ENCODE data around the gene MEAF6.
A peak's percentile ranks its signal among the peaks of the same experiment; 100 is the strongest.

MEAF6 gene

GRCh38 chr1:37498872-37499617, 15.5 kb downstream of the MEAF6 start:
- H3K27ac ChIP-seq = peak overlapping the region; percentile 95

GRCh38 chr1:37497832-37498231, 16.7 kb downstream of the MEAF6 start:
- TF ChIP-seq, protein P1, sequence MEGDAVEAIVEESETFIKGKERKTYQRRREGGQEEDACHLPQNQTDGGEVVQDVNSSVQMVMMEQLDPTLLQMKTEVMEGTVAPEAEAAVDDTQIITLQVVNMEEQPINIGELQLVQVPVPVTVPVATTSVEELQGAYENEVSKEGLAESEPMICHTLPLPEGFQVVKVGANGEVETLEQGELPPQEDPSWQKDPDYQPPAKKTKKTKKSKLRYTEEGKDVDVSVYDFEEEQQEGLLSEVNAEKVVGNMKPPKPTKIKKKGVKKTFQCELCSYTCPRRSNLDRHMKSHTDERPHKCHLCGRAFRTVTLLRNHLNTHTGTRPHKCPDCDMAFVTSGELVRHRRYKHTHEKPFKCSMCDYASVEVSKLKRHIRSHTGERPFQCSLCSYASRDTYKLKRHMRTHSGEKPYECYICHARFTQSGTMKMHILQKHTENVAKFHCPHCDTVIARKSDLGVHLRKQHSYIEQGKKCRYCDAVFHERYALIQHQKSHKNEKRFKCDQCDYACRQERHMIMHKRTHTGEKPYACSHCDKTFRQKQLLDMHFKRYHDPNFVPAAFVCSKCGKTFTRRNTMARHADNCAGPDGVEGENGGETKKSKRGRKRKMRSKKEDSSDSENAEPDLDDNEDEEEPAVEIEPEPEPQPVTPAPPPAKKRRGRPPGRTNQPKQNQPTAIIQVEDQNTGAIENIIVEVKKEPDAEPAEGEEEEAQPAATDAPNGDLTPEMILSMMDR (conservative IDR thresholded peaks at IDR 0.05) = no peak
- H3K27ac ChIP-seq = peak overlapping the region; percentile 95

More at GRCh38 chr1:37498872-37499617, 15.5 kb downstream of the MEAF6 start:
- TF ChIP-seq, protein P1 (conservative IDR thresholded peaks at IDR 0.05) = no peak

DNA sequence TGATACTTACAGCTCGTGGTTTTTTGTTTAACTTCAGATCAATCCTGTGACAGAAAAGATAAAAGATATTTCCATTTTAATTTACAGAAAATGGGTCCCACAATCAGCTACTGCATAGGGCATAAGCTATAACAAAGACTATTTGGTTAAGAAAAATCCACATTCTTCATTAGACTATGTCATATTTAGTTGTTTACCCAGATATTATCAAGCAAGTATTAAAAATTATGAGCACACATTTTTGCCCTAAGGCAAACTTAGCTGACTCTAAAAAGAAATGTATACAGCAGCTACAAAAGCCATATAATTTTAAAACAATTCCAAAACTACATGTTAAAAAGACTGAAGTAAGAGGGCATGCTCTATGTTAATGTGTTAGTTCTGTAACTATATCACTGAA, 18.7 kb downstream of the MEAF6 start:
- peak overlapping the region; percentile 95 for H3K27ac ChIP-seq
- TF ChIP-seq, protein P1 (conservative IDR thresholded peaks at IDR 0.05) = no peak

- peak overlapping the region; percentile 95 for H3K27ac ChIP-seq
- TF ChIP-seq, protein P1 (conservative IDR thresholded peaks at IDR 0.05) = no peak
Measured at GRCh38 chr1:37493336-37494098, 21.0 kb downstream of the MEAF6 start.

DNA sequence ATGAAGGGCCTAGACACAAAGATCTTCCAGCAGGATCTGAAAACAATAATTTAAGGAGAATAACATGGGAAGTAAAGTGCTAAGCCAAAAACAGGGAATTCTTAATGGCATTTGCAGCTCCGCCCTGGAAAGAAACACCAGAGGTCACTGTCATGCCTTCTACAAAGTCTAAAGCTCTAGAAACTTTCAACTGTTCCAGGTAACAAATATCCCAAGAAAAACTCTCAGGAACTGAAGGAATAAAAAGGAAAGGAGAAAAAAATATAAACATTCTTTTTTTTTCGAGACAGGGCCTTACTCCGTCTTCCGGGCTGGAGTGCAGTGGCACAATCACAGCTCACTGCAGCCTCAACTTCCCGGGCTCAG, 27.0 kb downstream of the MEAF6 start:
- TF ChIP-seq, protein P1 (conservative IDR thresholded peaks at IDR 0.05) = peak; percentile 68
- peak overlapping the region; percentile 99 for H3K27ac ChIP-seq

- H3K27ac ChIP-seq = peak overlapping the region; percentile 99
- TF ChIP-seq, protein P1 (conservative IDR thresholded peaks at IDR 0.05) = peak; percentile 92
Measured at GRCh38 chr1:37486680-37487618, 27.6 kb downstream of the MEAF6 start.
